Stimulated activated naive CD8-positive, alpha-beta T cell treated with anti-CD3 and anti-CD28 coated beads, Interleukin-15, Interleukin-2, amounts not matched to agents 100 U/mL and 50 U/mL, for 24 hours (primary cell): ENCODE results near the gene ANKRD10.
"Not testable (repeated sequence)": the region's sequence is repeated elsewhere in the genome, so short reads cannot be mapped to it uniquely, and the experiment has no call there.

Source experiments
- ATAC-seq: fragments of 150-1000 bp; cut with Tn5 transposase; one replicate; pipeline ENCODE4 v1.10.0; 2021
- DNase-seq: peaks from one replicate; pipeline ENCODE4 v3.0.0; 2021

Gene ANKRD10

GRCh38 chr13:110915057-110915873, at the start of gene ANKRD10:
TSS of gene ANKRD10 (minus strand) at chr13:110915069. CDS start at chr13:110914934, 135 bp downstream.
- ATAC-seq (peak; percentile 85), DNase-seq (peak; percentile 98)

- DNase-seq = no peak
- no peak for ATAC-seq
These were observed 49.6 kb upstream of the ANKRD10 start for GRCh38 chr13:110964229-110965037.

GRCh38 chr13:110963554-110963970, 48.7 kb upstream of the ANKRD10 start:
- ATAC-seq (no peak), DNase-seq (no peak)

DNA sequence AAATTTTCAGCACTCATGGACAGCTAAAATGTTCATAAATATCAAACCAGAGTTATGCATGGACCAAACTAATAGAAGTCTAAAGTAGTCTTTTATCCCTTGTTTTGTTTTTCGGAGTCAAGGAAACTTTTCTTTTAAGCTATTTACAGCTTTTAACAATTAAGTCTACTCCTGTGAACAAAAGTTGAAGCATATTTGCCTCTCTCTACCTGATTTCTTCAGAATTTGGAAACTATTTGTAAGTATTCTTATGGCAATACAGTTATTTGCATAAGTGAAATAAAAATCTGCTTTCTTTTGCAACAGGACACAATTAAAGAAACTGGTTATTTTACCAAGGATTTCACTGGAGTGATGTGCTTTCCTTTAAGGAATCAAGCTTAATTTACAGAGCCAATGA, 47.1 kb upstream of the ANKRD10 start:
- DNase-seq (no peak), ATAC-seq (no peak)

GRCh38 chr13:110960204-110960603, 45.3 kb upstream of the ANKRD10 start:
- DNase-seq = no peak
- no peak for ATAC-seq

- DNase-seq = no peak
- no peak for ATAC-seq
These were observed 43.1 kb upstream of the ANKRD10 start for GRCh38 chr13:110957931-110958330.

DNA sequence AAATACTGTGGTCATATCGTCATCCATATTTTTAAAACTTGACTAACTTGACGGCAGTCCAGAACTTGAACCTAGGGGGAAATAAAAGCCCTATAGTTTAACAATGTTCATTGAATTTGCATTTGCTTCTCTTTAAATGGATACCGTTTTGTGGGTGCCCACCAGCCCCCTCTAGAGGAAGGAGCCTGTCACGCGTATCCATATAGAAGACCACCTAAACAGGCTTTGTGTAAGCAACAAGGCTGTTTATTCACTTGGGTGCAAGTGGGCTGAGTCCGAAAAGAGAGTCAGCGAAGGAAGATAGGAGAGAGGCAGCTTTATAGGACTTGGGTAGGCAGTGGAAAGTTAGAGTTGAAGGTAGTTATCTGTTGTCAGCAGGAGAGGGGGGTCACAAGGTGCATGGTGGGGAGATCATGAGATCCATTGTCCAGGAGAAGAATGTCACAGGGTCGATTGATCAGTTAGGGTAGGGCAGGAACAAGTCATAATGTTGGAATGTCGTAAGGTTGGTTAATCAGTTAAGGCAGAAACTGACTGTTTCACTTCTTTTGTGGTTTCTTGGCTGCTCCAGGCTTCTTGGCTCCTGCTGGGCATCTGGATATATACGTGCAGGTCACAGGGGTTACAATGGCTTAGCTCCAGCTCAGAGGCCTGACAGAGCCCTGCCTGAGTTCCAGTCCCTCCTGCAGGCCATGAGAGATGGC, 42.5 kb upstream of the ANKRD10 start:
- DNase-seq = no peak
- no peak for ATAC-seq

GRCh38 chr13:110956216-110956615, 41.3 kb upstream of the ANKRD10 start:
- not testable (repeated sequence) for ATAC-seq, DNase-seq

DNA sequence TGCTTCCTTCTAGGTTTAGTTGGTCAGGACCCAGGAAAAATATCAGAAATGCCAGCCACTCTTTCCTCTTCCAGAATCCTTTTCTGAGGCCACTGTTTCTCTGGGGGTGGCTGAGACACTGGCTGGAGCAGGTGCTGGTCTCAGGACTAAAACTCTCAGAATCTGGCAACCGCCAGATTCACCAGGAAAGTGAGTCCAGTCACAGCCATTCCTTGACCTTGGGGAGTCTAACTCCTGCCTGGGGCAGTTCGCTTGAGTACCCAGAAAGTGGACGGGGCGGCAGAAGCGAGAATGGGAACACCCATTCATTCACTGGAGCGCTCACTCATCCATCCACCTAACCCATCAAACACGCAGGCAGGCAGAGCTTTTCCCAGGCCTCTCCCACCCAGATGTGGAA, 40.7 kb upstream of the ANKRD10 start:
- ATAC-seq, DNase-seq: not testable (repeated sequence)

- DNase-seq (peak; percentile 32), ATAC-seq (peak; percentile 62)
These were observed 40.2 kb upstream of the ANKRD10 start for GRCh38 chr13:110955072-110955503.

DNA sequence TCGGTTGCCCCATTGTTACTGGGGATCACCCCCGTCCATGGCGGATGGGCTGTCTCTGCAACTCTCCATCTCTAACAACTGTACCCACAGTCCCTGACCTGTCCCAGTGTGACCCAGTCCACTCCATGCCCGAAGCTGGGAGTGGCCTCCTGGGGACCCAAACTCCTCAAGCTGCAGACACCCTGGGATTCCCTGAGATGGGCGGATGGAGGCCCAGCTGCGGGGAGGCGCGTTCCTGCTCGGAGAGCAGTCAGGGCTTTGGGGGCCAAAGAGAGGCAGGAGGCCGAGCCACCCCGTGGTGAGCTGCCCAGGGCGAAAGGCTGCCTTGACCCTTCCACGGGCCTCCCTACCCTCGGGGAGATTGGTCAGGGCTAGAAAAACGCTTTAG, 39.7 kb upstream of the ANKRD10 start:
- not testable (repeated sequence) for DNase-seq, ATAC-seq

DNA sequence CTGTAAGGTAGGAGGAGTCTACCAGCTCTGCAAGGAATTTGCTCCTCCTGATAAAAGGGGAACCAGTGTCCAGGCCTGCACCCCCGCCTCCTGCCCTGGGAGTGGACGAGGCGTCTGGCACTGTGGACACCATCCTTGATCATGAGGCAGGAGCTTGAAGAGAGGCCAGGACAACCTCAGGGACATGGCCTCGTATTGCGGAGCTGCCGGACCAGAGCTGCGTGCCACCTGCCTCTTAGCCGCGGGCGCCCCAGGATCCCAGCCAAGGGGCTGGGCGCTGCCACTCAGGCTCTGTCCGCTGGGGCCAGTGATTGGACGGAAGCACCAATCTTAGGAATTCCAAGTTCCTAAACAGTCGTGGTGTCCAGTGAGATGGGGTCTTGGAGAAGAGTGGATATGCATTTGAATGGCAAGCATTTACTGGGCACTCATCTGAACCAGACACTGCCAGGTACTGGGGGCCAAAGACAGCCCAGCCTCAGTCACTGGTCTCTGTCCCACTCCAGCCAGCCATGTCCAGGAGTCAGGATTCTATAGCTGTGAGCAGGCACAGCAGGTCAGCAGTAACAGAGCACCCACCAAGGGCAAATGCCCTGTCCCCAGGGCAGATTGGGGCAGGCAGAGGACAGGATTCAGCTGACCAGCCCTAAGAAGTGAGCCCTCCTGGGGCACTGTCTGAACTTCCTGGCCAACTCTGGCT, 39.1 kb upstream of the ANKRD10 start:
- ATAC-seq (no peak), DNase-seq (no peak)

DNA sequence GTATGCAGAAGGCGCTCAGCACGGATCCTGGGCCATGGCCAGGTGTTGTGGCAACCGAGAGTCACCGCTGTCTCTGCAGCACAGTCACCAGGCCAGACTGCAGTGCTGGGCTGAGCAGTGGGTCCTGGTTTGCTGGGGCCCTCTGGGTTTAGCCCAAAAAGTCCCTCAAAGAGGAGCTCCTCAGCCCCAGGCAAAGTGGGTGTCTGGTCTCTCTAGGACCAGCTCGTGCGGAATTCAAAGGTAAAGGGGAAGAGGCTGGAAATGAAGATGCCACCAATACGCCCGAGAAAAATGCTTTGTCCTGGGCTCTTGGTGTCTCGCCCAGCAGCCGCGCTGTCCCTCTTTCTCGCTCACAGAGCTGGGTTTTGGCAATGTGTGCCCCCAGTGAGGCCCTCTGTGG, 38.5 kb upstream of the ANKRD10 start:
- no peak for ATAC-seq

GRCh38 chr13:110952135-110952534, 37.3 kb upstream of the ANKRD10 start:
- ATAC-seq = peak; percentile 88

More for the DNA sequence above, 38.5 kb upstream of the ANKRD10 start:
- no peak for DNase-seq

GRCh38 chr13:110950819-110951570, 36.1 kb upstream of the ANKRD10 start:
- ATAC-seq (no peak), DNase-seq (no peak)

More at GRCh38 chr13:110952135-110952534, 37.3 kb upstream of the ANKRD10 start:
- not testable (repeated sequence) for DNase-seq

DNA sequence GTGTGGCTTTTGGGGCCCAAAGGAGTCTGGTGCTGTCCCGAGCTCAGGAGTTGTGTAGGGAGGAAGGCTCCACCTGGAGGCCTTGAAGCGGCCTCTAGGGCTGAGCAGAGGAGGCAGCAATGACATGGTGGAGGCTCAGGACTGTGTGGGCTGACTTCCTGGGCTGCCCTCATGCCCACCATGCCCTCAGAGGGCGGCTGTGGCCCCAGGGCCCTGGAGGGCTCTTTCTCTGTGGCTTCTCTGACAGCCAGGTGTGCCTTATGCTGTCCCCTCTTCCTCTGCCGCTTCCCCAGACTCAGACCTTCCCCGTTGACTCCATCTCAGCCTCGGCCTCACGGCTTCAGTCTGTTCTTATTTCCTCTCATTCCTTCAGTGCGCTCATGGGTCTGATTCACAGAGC, 35.5 kb upstream of the ANKRD10 start:
- ATAC-seq (no peak), DNase-seq (no peak)

DNA sequence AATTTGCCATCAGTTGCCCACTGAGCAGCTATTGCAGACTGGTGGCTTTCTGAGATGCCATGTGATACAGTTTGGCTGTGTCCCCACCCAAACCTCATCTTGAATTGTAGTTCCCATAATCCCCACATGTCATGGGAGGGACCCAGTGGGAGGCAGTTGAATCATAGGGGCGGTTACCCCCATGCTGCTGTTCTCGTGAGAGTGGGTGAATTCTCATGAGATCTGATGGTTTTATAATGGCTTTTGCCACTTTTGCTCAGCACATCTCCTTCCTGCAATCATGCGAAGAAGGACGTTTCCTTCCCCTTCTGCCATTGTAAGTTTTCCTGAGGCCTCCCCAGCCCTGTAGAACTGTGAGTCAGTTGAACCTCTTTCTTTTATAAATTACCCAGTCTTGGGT, 34.8 kb upstream of the ANKRD10 start:
- no peak for ATAC-seq

GRCh38 chr13:110949116-110949515, 34.2 kb upstream of the ANKRD10 start:
- no peak for ATAC-seq
- no peak for DNase-seq

More for the DNA sequence above, 34.8 kb upstream of the ANKRD10 start:
- DNase-seq = no peak

- DNase-seq, ATAC-seq: not testable (repeated sequence)
These were observed 32.5 kb upstream of the ANKRD10 start for GRCh38 chr13:110947338-110947737.

GRCh38 chr13:110945928-110946570, 31.2 kb upstream of the ANKRD10 start:
- ATAC-seq = no peak
- DNase-seq = no peak
